IPS-20b (cell line): ENCODE results near the gene RBP2.

Source experiments
- H3K27ac ChIP-seq: one replicate; pipeline ENCODE4 v1.5.1; 2013; ENCODE audit warnings: low read length
- H3K27me3 ChIP-seq: 2 replicates; pipeline ENCODE4 v1.6.1; 2013; ENCODE audit warnings: mild to moderate bottlenecking, low read length, inconsistent platforms; ENCODE audit not compliant: insufficient read depth
- H3K36me3 ChIP-seq: 2 replicates; pipeline ENCODE4 v1.6.1; 2013; ENCODE audit warnings: low read depth, mild to moderate bottlenecking, inconsistent platforms, low read length, moderate library complexity; ENCODE audit not compliant: insufficient read depth
- H3K4me1 ChIP-seq: 2 replicates; pipeline ENCODE4 v1.6.1; 2013; ENCODE audit warnings: mild to moderate bottlenecking, control low read depth, inconsistent platforms, low read length, moderate library complexity; ENCODE audit not compliant: insufficient read depth
- H3K4me3 ChIP-seq: 2 replicates; pipeline ENCODE4 v1.5.1; 2013; ENCODE audit warnings: mild to moderate bottlenecking, low read length, inconsistent platforms
- H3K9ac ChIP-seq: 2 replicates; pipeline ENCODE4 v1.6.1; 2013; ENCODE audit warnings: low read depth, mild to moderate bottlenecking, inconsistent platforms, low read length, moderate library complexity
- H3K9me3 ChIP-seq: 2 replicates; pipeline ENCODE4 v1.6.1; 2013; ENCODE audit warnings: mild to moderate bottlenecking, low read depth, low read length, inconsistent platforms; ENCODE audit not compliant: insufficient read depth

Gene RBP2

DNA sequence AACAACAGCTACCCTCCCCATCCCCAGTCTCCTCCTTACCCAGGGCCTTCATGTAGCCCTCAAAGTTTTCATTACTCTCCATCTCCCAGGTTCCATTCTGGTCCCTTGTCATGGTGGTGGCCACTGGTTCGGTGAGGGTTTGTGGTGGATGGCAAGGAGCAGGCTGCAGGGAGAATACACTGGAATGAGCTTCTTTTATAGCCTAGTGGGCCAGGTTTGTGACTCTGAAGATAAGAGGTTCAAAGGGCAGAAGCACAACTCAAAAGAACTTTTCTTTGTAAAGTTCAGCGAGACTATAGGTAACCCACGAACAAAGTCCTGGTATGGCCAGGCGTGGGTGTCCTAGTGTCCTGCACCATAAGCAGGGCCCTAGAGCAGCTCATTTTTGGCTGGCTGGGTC lies at the start of gene RBP2:
Gene RBP2 (minus strand): TSS at position 169 of the 400 bp plus-strand sequence. CDS start 57 bp downstream, at position 112.
- Histone ChIP-seq H3K4me3 (no peak within 1 kb of the TSS), H3K36me3 (no peaks in the 10 kb centered on the region), H3K4me1 (peaks cover 7% of the 10 kb centered on the region; the same call in 1 of the 2 replicates), H3K27ac (no peak within 1 kb of the TSS), H3K9me3 (no peaks in the 10 kb centered on the region), H3K9ac (no peak within 1 kb of the TSS), H3K27me3 (no peaks in the 10 kb centered on the region)

DNA sequence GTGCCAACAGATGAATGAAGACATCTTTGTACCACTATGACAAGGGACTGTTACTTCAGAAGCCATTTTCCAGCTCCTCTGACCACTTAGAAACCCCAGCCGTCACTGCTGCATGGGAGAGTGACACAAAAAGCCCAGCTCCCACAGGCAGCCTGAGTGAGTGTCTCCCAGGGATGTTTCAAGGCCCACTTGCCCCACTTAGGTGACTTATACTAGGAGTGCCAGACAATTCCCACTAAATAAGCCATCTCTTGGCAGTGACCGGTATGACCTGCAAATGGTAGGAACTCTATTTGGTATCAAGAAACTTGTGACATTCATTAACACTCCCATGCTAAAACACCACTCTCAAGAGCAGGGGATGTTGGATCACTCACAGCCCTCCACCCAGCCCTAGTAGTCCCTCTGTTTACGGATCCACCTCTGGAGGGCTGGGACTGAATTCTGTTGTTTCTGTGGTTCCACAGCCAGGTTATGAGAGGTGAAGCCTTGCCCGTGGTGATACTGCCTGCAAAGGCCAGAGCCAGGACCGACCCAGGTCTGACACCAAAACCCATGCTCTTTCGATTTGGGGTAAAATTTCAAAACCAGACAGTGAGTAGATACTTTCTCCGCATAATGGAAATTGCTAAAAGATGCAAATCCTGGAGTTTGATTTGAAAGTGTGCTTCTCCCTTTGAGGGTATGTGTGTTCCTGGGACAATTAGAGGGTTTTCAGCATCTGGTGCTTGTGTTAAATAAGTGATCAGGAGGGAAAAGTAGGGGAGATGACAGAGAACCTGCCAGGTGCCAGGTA lies 48.7 kb upstream of the RBP2 start:
- 0 out of 2 replicates have a peak, but pooled peaks cover 3% of the 10 kb centered on the region for H3K36me3 ChIP-seq
- H3K4me3 ChIP-seq: no peak overlapping the region
- H3K4me1 ChIP-seq: peaks cover 13% of the 10 kb centered on the region
- no peaks in the 10 kb centered on the region for H3K9me3 ChIP-seq
- H3K27me3 ChIP-seq: peaks cover 20% of the 10 kb centered on the region; the same call in 1 of the 2 replicates
- no peak overlapping the region for H3K27ac ChIP-seq
- H3K9ac ChIP-seq: no peak overlapping the region

DNA sequence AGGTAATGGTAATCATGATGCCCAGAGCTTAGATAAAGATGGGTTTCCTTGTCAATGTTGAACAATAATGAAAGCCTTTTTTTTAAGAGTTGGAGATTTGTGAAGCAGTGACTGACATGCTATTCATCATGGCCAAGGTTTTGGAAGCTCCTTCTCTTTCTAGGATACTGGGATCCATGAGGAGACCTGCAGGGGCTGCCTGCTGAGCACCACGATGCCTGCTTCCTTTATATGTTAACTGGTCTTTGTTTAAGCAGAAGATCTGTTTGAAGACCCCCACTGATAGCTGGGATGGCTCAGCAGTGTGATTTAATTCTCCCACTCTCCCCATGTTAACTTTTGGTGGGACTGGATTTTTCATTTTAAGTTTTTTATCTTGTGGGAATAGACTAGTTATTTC lies 47.4 kb upstream of the RBP2 start:
- Histone ChIP-seq H3K9me3 (no peaks in the 10 kb centered on the region), H3K4me3 (no peak overlapping the region; the same call in 1 of the 2 replicates), H3K36me3 (0 out of 2 replicates have a peak, but pooled peaks cover 3% of the 10 kb centered on the region), H3K27ac (no peak overlapping the region), H3K27me3 (peaks cover 20% of the 10 kb centered on the region; the same call in 1 of the 2 replicates), H3K4me1 (peaks cover 13% of the 10 kb centered on the region), H3K9ac (no peak overlapping the region)

DNA sequence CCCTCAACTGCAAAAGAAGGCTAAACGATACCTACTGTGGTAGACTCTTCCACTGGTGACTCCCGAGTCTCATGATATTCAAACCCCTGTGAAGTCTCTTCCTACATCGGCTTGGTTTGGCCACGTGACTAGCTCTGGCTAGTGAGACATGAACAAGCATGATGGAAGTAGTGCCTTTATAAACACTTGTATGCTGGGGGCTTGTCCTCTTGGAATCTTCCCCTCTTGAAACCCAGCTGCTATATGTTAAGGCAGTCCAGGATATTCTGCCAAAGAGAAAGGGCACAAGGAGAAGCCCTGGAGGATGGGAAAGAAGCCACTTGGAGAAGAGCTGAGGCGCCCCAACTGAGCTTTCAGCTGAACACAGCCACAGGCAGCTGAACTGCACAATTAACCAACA lies 46.9 kb upstream of the RBP2 start:
- no peak overlapping the region for H3K9ac ChIP-seq
- no peak overlapping the region; the same call in 1 of the 2 replicates for H3K4me3 ChIP-seq
- no peak overlapping the region for H3K27ac ChIP-seq
- H3K36me3 ChIP-seq: 0 out of 2 replicates have a peak, but pooled peaks cover 3% of the 10 kb centered on the region
- H3K9me3 ChIP-seq: no peaks in the 10 kb centered on the region
- H3K27me3 ChIP-seq: peaks cover 20% of the 10 kb centered on the region; the same call in 1 of the 2 replicates
- peaks cover 13% of the 10 kb centered on the region for H3K4me1 ChIP-seq

DNA sequence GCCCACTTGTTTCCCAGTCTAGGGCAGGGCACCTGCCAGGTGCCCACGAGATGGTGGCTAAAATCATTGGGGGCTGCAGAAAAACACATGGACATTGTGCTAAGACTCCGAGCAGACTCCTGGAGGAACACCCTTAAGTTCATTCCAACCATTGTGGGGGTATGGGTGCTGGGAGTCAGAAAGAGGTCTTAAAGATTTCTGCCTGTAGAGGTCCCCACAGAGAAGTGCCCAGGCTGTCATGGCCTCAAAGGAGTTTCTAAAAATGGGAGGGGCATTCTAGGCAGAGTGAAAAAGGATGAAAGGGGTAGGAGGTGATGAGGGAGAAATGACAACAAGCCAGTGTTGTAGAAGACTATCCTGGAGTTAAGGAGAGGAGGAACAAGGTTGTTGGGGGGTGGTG lies 46.1 kb upstream of the RBP2 start:
- Histone ChIP-seq H3K27me3 (peaks cover 20% of the 10 kb centered on the region; the same call in 1 of the 2 replicates), H3K4me3 (no peak overlapping the region), H3K4me1 (peaks cover 13% of the 10 kb centered on the region), H3K27ac (no peak overlapping the region), H3K9ac (no peak overlapping the region), H3K9me3 (no peaks in the 10 kb centered on the region), H3K36me3 (0 out of 2 replicates have a peak, but pooled peaks cover 3% of the 10 kb centered on the region)

DNA sequence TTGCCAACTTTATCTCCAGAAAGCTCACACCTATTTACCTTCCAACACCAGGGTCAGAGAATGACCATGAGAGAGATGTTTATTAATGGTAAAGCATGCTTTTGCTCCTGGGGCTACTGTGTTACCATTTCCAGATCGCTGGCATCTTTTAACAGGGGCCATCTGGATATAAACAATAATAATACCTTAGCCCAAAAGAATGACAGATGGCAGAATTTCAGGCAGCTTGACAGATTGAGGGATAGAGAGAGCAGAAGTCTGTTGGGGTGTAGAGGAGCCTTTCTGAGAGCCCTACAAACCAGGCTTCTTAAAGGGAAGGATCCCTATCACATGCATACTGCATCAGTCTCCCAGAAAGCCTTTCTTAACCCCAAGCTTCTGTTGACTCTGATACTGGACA lies 45.5 kb upstream of the RBP2 start:
- Histone ChIP-seq H3K4me1 (peaks cover 13% of the 10 kb centered on the region), H3K27ac (no peak overlapping the region), H3K36me3 (0 out of 2 replicates have a peak, but pooled peaks cover 4% of the 10 kb centered on the region), H3K9ac (no peak overlapping the region), H3K27me3 (peaks cover 20% of the 10 kb centered on the region; the same call in 1 of the 2 replicates), H3K9me3 (no peaks in the 10 kb centered on the region), H3K4me3 (no peak overlapping the region)

DNA sequence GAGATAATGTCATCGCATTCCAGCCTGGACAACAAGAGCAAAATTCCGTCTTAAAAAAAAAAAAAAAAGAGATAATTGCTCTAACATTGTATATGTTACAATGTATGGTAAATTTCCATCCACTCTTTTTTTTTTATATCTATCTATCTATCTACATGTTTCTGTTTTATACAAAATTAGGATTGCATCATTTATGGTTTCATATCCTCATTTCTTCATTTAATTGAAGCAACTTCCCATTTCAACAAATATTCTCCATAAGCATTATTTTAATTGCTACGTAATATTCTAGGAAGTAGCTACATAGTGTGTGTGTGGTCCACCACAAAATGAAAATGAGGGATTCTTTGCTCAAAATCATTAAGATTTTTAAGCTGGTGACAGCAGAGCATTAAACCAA lies 44.8 kb upstream of the RBP2 start:
- no peak overlapping the region for H3K9ac ChIP-seq
- 0 out of 2 replicates have a peak, but pooled peaks cover 4% of the 10 kb centered on the region for H3K36me3 ChIP-seq
- peaks cover 13% of the 10 kb centered on the region for H3K4me1 ChIP-seq
- H3K27me3 ChIP-seq: peaks cover 20% of the 10 kb centered on the region; the same call in 1 of the 2 replicates
- H3K9me3 ChIP-seq: no peaks in the 10 kb centered on the region
- no peak overlapping the region for H3K27ac ChIP-seq
- no peak overlapping the region for H3K4me3 ChIP-seq

DNA sequence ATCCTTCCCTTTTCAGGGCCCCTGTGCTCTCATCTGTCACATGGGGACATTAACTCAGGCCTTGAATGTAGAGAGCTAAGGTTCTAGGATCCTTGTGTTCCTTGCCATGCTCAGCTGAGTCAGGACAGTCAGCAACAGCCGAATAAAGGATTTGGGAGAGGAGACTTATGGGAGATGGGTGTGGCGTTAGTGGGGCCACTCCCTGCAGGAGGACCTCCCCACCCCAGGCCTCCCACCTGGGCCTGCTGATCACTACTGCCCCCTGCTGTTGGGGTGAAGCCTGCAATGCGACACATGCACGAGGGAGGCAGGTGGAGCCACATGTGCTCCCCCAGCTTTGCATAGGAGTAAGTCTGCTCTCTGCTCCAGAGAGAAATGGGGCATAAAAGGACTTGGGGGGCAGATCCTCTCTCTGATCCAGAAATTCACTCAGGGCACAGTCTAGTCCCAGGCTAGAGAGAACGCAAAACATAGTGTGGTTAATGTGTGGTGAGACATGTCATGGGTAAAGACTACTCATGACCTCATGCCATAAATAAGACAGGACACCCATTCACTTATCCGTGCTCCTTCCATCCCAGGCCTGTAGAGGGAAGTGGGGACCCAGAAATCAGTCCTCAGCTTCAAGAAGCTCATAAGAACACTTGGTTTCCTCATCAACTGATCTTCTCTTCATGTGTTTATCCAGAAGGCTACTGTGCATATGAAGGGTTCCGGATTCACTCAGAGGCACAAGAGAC lies 43.9 kb upstream of the RBP2 start:
- 0 out of 2 replicates have a peak, but pooled peaks cover 3% of the 10 kb centered on the region for H3K36me3 ChIP-seq
- no peak overlapping the region for H3K4me3 ChIP-seq
- H3K9me3 ChIP-seq: no peaks in the 10 kb centered on the region
- H3K9ac ChIP-seq: no peak overlapping the region
- no peak overlapping the region for H3K27ac ChIP-seq
- H3K4me1 ChIP-seq: peaks cover 13% of the 10 kb centered on the region
- H3K27me3 ChIP-seq: peaks cover 20% of the 10 kb centered on the region; the same call in 1 of the 2 replicates

DNA sequence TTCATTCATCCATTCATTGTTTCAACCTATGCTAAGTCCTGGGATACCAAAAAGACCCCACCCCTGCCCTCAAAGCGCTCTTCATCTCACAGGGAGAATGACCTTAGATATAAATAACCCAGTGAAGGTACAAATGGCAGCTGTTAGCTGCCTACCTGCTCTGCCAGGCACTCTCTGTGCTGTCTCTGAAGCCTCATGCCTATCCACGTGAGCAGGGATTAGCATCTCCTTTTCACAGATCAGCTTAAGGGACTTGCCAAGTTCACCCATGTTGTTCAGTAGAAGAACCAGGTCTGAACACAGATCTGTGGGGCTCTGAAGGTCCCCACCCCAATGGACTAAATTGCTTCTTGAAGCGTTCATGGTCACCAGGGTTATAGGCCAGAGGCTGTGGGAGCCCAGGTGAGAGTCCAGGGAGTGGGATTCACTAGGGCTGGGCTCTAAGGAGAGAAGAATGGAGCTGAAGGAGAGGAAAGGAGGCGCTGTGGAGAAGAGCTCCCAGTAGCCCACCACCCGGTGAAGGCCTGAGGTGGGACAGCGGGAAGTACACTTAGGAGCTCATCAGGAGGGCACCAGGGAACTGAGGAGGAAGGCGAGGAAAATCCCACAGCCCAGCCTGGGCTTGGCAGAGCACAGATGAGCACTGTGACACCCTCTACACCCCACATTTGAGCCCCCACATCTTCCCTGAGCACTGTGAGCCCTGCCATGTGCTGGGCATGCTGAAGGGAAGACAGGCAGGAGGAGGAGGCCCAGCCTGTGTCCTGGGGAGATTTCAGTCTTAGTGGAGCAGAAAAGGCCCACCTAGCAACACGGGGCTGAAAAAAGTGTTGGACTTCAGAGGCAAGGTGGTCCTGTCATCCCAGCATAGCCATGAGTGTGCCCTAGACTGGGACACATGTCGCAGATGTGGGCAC lies 42.9 kb upstream of the RBP2 start:
- Histone ChIP-seq H3K4me1 (peaks cover 9% of the 10 kb centered on the region), H3K27me3 (peaks cover 11% of the 10 kb centered on the region; the same call in 1 of the 2 replicates), H3K4me3 (no peak overlapping the region), H3K9ac (no peak overlapping the region), H3K9me3 (no peaks in the 10 kb centered on the region), H3K36me3 (0 out of 2 replicates have a peak, but pooled peaks cover 3% of the 10 kb centered on the region), H3K27ac (no peak overlapping the region)

DNA sequence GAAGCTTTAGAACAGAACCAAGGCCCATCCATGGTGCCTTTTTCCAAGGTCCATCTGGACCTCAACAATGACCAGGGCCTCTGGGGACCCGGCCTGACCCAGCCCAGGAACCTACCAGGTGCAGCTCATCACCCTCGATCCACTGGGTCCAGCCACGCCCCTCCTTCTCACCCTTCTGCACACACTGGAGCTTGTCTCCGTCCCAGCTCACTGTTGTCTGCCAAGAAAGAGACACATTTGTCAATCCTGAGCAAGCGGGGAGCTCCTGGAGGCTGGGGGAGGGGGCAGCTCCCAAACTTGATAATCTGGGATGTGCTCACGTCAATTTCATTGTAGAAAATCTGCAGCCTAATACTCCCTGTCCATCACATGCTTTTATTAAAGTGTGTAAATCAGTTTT lies 42.0 kb upstream of the RBP2 start:
- Histone ChIP-seq H3K27me3 (peaks cover 7% of the 10 kb centered on the region; the same call in 1 of the 2 replicates), H3K9ac (no peak overlapping the region), H3K4me3 (no peak overlapping the region), H3K4me1 (peaks cover under 1% of the 10 kb centered on the region; the same call in 1 of the 2 replicates), H3K27ac (no peak overlapping the region), H3K9me3 (no peaks in the 10 kb centered on the region), H3K36me3 (0 out of 2 replicates have a peak, but pooled peaks cover 3% of the 10 kb centered on the region)
